Stimulated activated CD4-positive, alpha-beta T cell treated with anti-CD3 and anti-CD28 coated beads, Interleukin-2, amount 100 ng/mL, for 48 hours (primary cell): ENCODE results near the gene ERCC5.

ENCODE experiments used
- DNase-seq, 2 donors: peaks; one replicate each; pipeline ENCODE4 v3.0.0-alpha.2; 2020

Gene ERCC5

DNA sequence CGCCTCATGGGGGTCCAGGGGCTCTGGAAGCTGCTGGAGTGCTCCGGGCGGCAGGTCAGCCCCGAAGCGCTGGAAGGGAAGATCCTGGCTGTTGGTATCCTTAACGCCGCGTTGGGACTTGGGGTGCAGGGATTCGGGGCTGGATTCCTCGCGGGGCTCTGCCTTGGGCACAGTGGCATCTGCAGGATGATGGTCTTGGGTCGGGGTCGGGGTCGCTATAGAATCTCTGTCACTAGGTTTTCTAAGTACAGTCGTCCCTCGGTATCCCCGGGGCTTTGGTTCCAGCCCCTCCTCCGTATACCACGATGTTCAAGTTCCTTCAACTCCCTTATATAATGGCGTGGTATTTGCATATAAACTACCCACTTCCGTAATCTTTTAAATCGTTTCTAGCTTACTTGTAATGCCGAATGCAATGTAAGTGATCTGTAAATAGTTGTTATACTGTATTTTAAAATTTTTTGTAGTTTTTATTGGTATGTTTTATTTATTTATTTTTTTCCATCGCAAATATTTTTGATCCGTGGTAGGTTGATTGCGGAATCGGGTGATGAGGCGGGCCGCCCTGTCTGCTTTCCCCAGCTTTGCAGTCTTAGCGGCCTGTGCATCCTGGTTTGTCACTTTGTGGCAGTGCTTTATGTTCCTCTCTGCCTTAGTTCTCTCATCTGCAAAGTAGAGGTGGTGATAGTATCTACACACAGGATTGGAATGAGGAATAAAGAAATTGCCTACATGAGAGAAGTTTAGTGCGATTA lies 606 bp downstream of the ERCC5 start:
- peak; percentile 21 to 24 for DNase-seq

DNA sequence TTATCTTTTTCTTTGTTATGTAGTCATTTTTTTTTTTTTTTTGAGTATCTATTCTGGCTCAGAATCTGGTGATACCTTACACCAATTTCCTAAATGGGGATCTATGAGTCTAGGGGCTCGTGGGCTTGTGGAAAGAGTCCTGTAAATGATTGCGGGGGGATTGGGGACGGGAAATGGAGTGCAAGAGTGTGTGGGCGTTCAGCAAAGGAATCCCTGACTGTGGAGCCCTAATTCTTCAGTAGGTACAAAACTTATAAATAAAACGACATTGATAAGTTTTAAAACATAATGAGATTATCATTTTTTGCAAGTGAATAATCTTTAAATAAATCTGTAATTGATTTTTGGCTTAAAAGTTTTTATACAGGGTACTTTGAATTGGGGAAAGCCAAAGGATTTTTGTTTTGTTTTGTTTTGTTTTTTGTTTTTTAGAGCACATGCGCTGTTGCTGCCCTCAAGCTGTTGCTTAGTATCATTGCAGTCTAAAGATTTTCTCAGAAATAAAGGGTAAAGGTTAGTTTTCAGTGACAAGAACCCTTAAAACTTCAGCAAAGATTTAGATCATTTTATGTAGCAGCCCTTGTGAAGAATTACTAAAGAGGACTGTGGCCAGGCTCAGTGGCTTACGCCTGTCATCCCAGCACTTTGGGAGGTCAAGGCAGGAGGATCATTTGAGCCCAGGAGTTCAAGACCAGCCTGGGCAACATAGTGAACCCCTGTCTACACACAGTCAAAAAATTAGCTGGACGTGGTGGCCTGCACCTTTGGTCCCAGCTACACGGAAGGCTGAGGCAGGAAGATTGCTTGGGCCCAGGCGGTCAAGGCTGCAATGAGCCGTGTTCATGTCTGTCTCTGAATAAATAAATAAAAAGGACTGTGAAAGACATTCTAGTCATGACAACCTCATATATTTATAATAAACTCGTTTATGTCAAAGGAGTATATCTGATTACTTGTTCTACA lies 1.7 kb downstream of the ERCC5 start:
- no peak for DNase-seq

DNA sequence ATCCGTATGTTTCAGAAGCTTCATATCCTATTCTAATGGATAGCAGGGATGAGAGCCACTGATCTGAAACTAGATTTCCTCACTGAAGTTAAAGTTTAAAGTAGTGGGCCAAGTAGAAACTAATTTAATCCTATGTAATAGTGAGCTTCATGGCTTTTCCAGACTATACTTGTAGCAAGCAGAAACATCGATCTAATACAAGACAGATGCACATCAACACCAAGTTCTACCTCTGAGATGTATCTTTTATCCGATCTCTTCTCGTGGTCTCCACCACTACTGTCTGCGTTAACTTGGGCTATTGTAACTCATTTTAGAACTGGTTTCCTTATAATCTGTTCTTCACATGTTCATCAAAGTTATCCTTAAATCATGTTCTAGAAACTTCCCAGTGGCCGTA lies 3.1 kb downstream of the ERCC5 start:
- no peak for DNase-seq

DNA sequence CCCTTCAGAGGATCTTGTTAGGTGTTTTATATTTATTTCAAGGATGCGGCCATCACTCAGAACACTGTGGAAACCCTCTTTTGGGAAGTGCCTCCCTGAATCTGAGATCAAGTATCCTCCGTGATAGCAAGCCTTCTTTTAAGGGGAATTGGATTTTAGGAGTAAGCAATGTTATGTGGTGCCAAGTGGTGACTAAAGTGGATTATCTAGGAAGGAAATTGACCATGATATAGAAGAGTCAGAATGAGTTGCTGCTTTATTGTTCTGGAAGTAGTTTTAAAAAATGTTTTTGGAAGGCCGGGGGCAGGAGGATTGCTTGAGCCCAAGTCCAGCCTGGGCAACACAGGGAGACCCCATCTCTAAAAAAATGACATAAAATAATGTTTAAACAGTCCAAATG lies 6.7 kb downstream of the ERCC5 start:
- DNase-seq, result no peak

DNA sequence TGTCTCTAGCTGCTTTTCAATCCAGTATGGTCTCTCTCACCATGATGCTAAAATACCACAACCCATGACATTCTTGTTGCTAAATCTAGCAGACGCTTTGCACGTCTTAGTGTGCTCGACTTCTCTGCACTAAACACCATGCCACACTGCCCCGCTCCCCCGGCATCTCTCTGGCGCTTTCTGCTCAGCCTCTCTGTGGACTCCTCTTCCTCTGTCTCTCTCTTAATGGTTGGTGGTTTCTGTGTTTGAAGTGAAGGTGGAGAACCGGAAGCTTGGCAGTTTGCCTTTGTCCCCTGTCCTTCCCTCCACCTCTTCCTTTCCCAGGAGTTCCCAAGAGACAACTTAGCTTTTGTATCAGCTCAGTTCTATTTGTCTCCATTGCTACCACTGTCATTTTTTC lies 8.8 kb downstream of the ERCC5 start:
- no peak for DNase-seq

DNA sequence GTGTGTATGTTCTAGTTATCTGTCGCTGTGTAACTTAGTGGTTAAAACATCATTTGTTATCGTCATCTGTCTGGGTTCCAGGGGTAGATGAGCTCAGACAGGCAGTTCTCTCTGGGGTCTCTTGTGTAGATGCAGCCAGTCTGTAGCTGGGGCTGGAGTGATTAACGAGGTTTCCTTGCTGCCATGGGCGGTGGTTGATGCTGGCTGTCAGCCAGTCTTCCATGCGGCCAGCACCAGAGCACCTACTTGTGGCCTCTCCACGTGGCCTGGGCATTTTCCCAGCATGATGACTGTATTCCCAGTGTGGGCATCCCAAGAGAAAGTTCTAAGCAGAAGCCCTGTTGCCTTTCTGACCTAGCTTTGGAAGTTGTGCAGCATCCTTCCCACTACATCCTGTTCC lies 10.7 kb downstream of the ERCC5 start:
- no peak for DNase-seq

DNA sequence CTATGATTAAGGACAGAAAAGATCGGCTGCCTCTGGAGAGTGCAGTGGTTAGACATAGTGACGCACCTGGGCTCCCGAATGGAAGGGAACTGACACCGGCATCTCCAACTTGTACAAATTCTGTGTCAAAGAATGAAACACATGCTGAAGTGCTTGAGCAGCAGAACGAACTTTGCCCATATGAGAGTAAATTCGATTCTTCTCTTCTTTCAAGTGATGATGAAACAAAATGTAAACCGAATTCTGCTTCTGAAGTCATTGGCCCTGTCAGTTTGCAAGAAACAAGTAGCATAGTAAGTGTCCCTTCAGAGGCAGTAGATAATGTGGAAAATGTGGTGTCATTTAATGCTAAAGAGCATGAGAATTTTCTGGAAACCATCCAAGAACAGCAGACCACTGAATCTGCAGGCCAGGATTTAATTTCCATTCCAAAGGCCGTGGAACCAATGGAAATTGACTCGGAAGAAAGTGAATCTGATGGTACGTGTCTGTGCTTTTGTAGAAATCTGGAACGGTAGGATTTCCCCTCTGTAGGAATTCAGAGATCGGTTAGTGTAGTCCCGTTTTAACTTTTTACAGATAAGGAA lies 16.9 kb downstream of the ERCC5 start:
- DNase-seq, result no peak

DNA sequence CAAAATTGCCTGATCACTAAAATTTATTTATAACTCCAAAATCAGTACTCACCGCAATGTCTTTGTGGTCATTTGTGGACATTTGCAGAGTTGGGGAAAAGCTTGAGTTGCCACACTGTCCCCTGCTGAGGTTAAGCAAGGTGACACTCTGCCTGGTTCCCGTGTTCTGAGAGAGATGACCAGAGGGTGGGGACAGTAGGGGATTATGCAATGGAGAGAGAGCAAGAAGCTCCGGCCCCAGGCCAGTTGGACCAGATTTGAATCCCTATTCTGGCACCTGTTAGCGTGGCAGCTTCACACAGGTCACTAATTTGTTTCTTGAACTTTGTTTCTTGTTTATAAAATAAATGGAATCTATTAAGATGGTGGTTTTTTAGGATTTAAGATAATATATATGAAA lies 17.8 kb downstream of the ERCC5 start:
- no peak for DNase-seq

DNA sequence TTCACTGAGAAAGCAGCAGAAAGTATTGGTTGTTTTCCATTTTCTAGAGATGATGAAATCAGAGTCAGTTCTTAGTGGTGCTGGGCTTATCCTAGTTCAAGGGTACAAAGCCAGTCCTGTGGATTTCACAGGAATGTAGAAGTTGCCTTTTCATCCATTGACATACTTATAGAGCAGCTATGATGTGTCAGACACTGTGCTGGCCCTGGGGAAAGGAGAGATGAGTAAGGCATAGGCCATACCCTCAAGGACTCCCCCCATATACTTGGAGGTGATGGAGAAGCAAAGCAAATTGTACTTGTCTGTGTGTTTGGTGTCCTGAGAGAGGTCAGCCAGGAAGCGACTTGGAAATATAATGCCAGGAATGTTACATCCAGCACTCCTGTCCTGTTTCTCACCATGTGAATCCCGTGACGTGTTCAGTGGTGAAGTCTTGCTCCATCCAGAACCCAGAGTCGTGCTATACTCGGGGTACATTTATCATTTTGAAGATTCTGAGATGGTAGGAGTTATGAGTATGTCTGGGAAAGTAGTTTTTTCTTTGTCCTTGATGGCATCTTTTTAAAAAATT lies 22.6 kb downstream of the ERCC5 start:
- DNase-seq, result no peak

DNA sequence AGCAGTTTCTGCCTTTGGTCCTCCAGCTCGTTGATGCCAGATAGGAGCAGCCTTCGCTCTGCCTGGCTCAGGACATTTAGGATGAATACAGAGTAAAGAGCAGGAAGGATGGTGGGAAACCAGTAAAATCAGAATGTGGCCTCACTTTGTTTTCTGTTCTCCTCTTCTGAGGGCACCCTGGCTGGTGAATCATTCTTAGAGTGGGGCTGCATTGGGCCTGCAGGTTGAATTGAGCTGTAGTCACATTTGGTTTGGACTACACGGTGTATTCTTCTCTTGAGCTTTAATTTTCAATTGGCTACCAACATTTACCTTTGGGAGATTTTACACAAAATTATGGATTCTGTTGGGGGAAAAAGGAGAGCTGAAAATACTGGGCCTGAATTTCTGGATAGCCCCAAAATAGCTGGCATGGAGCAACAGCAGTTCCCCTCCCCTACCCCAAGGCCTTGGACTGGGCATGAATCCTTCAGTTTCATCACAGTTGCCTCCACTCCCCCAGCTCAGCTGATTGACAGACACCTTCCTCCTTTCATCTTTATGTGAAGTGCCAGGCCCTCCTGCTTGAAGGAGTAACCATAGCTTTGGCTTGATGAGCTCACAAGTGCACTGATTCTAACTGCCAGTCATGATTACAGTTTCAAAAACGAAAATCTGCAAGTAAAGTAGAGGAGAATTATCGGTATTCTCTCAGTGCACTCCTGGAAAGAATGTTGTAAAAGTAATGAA lies 24.3 kb downstream of the ERCC5 start:
- no peak for DNase-seq

DNA sequence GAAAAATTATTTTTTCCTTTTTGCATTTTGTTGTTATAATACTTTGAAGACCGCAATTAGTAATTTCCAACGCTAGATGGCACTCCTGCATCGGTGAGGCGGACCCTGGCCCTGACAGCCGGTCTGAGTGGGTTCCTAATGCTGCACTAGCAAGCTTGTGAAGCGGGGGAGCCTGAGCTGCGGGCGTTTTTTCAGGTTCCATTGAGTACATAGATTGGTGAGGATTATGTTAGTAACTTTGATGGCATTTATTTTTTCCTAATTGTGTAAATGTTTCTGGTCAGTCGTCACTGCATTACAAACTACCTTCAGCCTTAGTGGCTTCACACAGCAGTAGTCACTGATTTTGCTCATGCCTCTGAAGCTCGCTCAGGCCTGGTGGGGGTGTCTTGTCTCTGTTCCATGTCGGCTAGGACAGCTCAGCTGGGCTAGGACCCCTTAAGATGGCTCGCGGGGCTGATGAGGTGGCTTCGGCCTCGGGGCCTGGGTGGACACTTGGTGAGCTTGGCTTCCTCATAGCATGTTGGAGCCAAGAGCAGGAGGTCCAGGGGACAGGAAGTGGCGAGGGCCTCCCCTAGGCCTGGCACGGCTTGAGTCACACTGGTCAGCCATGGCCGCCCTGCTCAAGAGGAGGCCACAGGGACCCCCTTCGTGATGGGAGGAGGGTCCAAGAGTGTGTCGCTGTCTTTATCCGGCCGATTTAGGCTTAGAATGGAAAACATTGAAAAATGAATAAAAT lies 25.0 kb downstream of the ERCC5 start:
- peak; percentile 40 to 49 for DNase-seq

DNA sequence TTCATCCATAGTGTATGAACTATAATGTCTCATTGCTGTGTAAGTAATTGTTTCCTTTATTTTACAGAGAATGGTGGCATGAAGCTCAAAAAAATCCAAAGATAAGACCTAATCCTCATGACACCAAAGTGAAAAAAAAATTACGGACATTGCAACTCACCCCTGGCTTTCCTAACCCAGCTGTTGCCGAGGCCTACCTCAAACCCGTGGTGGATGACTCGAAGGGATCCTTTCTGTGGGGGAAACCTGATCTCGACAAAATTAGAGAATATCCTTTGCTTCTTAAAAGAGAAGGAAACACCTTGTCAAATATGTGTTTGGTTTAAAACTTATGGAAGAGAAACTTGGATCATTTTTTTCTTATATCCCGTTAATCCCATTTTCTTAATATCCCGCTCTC lies 26.3 kb downstream of the ERCC5 start:
- DNase-seq, result no peak

DNA sequence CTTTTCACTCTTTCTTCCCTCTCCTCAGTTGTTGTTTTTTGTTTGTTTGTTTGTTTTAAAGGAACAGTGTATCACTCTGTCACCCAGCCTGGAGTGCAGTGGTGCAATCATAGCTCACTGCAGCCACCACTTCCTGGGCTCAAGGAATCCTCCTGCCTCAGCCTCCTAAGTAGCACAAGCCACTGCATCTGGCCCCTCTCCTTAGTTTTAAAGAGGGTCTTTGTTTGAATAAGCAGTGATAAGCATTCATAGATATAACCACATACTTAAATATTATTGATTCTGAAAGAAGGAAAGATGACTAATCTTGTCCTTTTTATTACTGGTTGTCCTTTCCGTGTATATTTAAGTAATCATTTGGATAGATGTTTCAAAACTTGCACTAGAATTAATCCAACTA lies 26.7 kb downstream of the ERCC5 start:
- no peak for DNase-seq

DNA sequence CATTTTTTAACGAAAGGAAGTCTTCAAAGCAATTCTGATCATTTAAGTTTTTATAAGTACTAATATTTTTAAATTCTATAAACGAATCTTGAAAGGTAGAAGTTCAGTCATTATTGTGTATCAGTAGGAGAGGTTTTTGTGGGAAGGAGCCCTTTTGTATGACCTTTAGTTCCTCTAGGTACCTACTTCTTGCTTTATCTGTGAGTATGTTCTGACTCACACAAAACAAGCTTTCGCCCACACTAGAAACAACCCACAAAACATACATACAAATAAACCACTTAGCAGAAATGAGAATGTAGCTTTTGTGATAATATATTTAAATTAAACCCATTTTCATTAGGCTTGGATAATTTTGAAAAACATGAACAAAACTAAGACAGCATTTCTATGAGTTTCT lies 27.8 kb downstream of the ERCC5 start:
- no peak for DNase-seq

DNA sequence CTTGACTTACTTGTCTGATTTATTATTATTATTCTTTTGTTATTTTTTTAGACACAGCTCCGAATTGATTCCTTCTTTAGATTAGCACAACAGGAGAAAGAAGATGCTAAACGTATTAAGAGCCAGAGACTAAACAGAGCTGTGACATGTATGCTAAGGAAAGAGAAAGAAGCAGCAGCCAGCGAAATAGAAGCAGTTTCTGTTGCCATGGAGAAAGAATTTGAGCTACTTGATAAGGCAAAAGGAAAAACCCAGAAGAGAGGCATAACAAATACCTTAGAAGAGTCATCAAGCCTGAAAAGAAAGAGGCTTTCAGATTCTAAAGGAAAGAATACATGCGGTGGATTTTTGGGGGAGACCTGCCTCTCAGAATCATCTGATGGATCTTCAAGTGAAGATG lies 29.4 kb downstream of the ERCC5 start:
- no peak for DNase-seq

DNA sequence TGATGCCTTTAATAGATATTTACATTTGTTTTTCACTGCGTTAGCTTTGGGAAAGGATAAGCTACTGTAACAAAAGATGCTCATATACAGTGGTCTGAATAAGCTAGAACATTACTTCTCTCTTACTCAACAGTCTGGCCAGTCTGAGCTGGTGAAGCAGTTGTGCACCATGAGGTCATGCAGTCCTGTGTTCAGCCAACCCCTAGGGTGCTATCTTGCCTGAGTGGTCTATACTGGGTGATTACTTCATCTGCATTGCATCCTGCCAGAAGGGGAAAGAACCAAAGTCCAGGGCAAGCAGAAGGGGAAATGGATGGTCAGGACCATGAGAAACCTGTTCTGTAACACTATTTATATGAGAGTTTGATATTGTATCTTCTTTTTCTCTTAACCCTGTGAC lies 31.5 kb downstream of the ERCC5 start:
- no peak for DNase-seq

DNA sequence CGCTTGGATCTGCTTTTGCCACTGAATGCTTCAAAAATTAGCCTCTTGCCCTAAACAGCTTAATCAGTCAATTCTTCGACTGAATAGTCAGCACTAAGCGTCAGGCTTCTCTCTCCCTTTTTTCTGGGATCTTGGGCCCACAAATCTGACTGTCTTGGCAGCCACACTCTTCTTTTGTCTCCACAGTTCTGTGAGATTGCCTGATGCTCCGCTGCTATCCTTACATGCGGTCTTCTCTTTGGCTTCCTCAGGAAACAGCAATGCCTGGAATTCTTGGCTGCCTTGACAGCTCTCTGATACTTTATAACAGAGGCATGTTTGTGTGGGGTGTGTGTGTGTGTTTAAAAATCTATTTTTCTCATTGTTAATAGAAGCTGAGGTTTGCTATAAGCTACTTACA lies 32.6 kb downstream of the ERCC5 start:
- no peak for DNase-seq

DNA sequence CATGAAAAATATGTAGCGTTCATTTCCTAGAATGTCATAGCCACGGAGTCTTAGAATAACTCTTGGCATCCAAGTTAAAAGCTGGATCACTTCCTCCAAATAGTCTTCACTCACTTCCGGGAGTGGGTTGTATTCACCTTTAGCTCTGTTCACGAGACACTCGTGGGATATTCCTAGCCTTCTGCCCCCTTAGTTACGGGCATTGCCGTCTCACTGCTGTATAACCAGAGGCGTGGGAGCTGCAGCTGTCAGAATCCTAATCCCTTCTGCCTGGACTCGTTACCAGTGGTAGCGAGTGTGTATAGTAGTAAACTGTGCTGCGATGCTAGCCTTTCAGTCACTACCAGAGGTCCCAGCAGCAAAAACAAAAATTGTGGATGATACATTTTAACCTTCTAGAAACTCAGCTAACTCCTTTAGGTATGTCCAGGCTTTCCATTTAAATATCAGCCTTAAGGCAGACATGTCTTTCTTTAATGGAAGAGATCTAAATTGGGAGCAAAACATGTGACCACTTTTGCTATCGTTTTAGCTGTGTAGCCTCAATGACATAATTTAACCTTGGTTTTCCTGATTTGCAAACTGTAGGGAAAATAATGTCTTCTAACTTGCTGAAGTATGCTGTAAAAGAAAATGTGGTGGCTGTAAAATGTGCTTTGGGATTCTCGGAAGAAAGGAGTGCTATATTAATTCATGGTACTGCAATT lies 34.1 kb downstream of the ERCC5 start:
- DNase-seq, result no peak

DNA sequence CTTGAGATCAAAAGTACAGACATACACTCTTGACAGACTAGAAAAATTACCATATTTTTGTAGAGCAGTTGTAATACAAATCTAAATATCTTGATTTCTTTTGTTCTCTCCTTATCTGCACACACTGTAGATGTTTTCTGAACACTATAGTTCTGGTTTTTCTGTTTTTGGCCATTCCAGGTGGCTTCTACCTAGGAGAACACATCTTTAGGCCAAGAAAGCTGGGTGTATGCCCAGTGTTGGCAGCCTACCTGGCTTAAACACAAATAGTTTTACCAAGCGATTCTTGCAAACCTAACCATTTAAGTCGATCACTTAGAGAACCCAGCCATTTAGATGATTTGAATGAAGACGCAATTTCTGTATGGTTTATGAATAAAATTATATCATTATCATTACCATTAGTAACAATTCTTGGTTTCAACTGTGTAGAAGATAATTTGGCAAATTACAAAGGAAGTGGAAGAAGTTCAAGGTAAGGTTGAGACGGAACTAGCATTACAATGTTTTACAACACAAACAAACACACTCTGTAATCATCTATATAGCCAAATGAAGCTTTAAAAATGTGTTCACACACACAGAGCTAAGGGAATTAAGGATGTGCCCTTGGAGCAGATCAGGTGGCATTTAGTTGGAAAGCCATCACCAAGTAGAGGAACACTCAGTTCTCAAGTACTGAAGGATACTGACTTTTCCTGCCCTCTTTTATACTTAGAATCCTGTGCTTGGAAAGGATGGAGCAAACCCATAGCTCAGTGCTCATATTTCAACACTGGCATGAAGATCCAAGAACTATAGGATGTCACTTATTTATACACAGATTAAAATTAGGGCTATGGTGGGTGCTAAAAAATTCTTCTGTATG lies 36.2 kb downstream of the ERCC5 start:
- no peak for DNase-seq

DNA sequence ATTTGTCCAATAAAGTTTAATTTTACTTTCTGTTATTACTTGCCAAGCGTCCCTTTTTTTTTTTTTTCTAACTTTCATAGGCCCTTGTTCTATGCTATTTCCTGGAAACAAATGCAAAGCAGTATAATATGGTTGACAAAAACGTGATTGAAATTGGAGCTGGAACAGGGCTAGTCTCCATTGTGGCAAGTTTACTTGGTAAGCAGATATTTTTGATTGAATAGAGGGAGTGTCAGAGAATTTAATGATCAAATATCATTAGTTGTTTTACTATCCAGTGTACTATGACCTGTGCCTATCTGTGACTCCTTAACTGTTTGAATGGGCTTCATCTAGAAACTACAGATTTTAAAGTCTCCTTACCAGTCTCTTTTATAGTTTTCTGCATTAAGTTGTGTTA lies 46.7 kb downstream of the ERCC5 start:
- no peak for DNase-seq
